Skin epidermis (tissue), 12 donors: Measurements from ENCODE around the gene TRAPPC5.
A peak's percentile ranks its signal among the peaks of the same experiment; 100 is the strongest.

Experiments used
- H3K27ac ChIP-seq, 21 experiments: fragments of 200-600 bp; sonication (generic) in 11 of 21; one replicate each; pipeline ENCODE4 v1.5.0; 2020; ENCODE audit warnings: mild to moderate bottlenecking in 3 of 21, inconsistent platforms in 2 of 21, moderate library complexity in 2 of 21
- H3K4me3 ChIP-seq, 7 experiments: fragments of 200-600 bp; sonication (generic) in 2 of 7; one replicate each; pipeline ENCODE4 v1.5.0; 2020; ENCODE audit warnings: inconsistent platforms in 2 of 7, mild to moderate bottlenecking in 2 of 7, moderate library complexity in 1 of 7

Gene TRAPPC5

DNA sequence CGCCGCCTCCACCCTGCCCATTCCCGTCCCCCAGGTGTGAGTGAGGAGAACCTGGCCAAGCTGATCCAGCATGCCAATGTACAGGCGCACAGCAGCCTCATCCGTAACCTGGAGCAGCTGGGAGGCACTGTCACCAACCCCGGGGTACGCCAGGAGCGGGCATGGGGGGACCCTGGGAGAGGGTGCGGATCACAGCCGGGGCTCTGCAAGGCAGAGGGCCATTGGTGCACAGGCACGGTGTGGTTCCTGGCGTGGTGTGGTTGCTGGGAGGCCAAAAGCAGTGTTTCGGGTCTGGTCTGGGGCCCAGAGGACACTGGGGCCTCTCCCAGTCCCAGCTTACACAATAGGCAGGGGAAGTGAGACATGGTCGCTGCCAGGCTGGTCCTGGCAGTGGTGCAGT lies 35.5 kb upstream of the TRAPPC5 start:
- Histone ChIP-seq H3K4me3 (no peak overlapping the region), H3K27ac (no peak overlapping the region)

DNA sequence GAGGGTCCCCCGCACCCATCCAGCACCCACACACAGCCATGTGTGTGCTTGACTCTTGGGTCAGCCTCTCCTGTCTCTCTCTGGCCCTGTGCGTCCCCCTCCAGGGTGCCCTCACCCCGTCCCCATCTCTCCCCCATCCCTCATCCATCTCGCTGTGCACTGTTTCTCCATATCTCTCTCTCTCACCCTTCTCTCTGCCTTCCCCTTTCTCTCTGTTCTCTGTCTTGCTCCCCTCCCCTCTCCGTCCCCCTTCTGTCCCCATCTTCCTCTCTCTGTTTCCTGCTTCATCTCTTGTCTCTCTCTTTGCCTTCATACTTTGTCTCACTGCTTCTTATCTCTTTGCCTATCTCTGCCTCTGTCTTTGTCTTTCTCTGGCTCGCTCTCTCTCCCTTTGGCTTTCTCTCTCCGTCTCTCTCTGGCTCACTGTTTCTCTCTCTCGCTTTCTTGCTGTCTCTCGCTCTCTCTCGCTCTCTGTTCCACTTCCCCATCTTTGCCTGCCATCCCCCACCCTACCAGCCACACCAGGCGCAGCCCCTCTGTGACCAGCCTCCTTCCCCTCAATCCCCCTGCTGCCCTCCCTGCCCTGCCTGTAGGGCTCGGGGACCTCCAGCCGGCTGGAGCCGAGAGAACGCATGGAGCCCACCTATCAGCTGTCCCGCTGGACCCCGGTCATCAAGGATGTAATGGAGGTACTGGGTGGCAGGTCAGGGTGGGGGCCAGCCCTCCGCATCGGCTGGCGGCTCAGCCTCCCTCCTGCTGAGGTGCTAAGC lies 34.8 kb upstream of the TRAPPC5 start:
- H3K27ac ChIP-seq: no peak overlapping the region
- H3K4me3 ChIP-seq: no peak overlapping the region

DNA sequence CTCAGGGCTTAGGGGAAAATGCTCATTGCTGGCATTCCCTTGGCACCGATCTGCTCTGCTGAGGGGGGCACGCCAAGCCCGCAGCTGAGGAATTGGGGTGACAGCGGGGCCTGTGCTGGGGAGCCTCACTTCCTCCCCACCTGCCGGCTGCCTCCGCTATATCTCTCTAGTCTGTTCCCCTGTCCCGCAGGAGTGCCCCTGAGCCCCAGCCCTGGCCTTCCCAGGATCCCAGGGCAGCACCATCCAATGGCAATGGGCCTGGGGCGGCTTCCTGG lies 34.3 kb upstream of the TRAPPC5 start:
- Histone ChIP-seq H3K27ac (no peak overlapping the region), H3K4me3 (no peak overlapping the region)

DNA sequence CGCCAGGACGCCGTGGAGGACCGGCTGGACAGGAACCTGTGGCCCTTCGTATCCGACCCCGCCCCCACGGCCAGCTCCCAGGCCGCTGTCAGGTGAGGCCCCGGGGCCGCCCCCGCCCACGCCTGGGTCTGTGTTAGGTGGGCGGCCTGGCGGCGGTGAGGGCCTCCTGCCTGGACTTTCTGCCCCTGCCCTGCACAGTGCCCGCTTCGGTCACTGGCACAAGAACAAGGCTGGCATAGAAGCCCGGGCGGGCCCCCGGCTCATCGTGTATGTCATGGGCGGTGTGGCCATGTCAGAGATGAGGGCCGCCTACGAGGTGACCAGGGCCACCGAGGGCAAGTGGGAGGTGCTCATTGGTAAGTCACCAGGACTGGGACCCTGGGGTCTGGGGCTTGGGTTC lies 33.5 kb upstream of the TRAPPC5 start:
- Histone ChIP-seq H3K27ac (no peak overlapping the region), H3K4me3 (no peak overlapping the region)

DNA sequence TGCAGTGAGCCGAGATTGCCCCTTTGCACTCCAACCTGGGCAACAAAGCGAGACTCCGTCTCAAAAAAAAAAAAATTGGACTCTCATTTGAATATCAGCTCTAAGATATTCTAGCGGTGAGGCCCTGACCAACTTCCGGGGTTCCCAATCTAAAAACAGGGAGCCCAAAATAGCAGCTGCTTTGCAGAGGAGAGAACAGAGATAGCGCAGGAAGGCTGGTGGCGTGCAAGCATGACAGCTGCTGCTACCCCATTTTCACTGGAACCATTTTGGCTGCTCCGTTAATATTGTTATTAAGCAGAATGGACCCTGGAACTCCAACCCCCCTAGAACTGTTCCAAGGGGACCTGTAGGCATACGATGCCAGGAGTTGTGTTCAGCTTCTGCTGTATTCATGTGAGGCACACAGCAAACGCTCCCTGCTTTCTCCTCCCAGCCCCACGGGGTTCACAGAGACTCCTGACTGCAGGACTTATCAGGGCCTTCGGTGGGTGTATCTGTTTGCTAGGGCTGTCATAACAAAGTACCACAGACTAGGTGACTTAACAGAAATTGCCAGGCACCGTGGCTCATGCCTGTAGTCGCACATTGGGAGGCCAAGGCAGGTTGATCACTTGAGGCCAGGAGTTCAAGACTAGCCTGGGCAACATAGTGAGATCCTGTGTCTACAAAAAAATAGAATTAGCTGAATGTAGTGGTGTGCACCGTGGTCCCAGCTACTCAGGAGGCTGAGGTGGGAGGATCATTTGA lies 32.2 kb upstream of the TRAPPC5 start:
- Histone ChIP-seq H3K27ac (no peak overlapping the region), H3K4me3 (no peak overlapping the region)

DNA sequence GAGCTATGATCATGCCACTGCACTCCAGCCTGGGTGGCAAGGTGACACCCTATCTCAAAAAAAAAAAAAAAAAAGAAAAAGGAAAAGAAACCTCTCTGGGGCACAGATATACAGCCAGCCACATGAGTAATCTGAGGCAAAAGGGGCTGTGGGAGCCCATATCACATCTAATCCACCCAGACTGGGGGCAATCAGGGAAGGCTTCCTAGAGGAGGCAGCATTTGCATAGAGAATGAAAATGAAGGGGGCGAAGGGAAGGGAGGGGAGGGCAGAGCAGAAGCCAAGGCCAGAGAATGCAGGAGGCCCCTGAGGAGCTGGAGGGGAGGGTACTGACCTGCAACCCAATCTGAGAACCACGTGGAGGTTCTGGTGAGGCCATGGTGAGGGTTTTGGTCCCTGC lies 30.5 kb upstream of the TRAPPC5 start:
- no peak overlapping the region for H3K27ac ChIP-seq
- H3K4me3 ChIP-seq: no peak overlapping the region

DNA sequence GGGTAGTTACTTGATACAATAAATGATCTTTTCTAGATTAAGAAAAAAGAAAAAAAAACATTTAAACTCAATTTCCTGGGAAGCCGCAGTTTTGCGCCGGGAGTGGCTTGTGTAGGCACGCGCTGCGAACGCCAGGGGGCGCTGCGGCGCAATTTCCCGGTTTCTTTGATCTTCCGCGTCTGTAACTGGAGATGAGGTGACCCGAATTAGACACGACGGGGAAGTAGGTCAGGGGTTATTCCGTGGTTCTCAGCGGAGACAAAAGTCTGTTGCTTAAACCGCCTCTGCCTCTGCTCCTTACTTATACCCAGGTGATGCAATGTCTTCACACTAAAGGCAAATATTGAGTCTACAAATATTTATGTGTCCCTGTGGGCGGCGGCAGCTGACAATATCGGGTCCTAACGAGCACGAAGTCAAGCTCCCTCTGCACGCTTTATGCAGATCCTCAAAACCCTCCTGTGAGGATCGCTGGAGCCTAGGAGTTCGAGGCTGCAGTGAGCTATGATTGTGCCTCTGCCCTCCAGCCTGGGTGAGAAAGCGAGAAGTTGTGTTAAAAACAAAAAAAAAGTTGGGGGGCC lies 28.5 kb upstream of the TRAPPC5 start:
- H3K27ac ChIP-seq: peak overlapping the region in 1 of 21 experiments; percentile 51

DNA sequence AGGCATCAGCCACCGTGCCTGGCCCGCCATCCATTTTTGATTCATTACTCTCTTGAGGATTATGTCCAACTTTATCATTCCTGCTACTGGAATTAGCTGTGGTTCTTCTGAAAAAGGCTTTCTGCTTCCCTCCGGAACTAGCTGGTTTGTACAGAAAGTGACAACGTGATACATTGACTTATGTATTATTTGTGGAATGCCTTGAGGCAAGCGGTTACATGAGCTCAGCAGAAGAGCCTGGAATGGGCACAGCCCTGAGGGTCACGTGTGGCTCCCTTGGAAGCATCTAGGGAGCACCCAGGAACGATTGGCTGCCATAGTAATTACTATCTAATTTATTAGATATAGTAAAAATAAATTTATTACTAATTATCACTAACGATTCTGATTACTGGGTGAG lies 26.2 kb upstream of the TRAPPC5 start:
- no peak overlapping the region for H3K27ac ChIP-seq
- no peak overlapping the region for H3K4me3 ChIP-seq

More for the DNA sequence above, 28.5 kb upstream of the TRAPPC5 start:
- H3K4me3 ChIP-seq: peak overlapping the region in 2 of 7 experiments; percentile 4 to 6

DNA sequence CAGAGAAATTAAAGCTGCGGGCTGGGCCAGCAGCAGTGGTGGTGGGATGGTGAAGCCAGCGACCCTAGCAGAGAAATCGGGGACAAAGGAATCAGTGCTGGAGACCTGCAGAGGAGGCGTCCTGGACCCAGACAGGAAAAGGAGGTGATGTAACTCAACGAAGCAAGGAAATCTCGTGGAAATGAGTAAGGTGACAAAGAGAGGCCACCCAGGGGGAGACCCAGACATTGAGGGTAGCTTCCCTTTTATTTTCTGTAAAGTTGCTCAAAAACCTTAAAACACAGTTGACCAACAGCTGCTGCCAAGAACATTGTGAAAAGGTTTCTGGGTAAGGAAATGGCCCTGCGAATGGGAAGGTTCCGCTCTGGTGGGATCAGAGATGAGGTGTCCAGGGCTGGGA lies 25.1 kb upstream of the TRAPPC5 start:
- H3K27ac ChIP-seq: no peak overlapping the region
- H3K4me3 ChIP-seq: no peak overlapping the region

DNA sequence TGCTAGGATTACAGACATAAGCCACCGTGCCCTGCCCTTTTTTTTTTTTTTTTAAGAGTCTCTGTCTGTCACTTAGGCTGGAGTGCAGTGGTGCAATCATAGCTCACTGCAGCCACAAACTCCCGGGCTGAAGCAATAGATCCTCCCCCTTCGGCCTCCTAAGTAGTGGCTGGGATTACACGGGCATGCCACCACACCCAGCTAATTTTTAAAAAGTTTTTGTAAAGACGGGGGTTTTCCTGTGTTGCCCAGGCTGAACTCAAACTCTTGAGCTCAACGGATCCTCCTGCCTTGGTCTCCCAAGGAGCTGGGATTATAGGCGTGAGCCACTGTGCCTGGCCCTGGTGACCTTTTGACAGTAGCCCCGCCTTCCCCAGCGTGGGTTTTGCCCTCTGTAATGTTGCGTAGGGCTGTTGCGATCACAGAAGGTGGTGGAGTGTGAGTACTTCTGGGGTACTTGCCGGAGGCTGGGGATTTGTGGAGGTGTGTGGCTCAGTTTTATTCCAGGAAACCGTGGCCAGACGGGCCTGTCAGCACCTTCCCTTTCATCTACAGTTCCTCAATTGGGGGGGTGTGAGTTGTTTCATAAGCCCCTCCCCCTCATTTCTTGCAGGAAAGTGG lies 23.4 kb upstream of the TRAPPC5 start:
- H3K4me3 ChIP-seq: no peak overlapping the region
- peak overlapping the region in 4 of 21 experiments; percentile 46 to 66 (median 56) for H3K27ac ChIP-seq

DNA sequence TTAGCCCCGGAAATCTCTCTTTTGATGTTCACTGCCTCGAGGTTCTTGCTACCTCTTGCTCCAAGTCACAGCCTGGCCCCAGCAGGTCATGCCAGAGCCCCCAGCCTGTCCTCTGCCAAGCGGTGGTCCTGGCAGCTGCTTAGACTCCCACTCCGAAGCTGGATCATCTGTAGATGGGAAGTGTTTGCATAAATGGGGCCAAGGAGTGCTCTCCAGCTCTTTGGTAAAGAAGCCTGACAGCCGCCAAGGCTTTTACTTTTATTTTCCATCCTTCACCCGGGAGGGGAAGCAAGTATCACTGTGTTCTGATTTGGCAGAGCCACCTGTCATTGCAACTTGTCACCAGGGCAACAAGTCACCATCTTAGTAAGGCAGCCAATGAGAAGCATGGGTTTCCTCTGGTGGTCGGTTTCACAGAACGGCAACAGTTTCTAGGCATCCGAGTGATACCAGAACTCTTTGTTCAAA lies 22.4 kb upstream of the TRAPPC5 start:
- Histone ChIP-seq H3K27ac (peak overlapping the region in 3 of 21 experiments; percentile 44 to 60 (median 59)), H3K4me3 (no peak overlapping the region)

DNA sequence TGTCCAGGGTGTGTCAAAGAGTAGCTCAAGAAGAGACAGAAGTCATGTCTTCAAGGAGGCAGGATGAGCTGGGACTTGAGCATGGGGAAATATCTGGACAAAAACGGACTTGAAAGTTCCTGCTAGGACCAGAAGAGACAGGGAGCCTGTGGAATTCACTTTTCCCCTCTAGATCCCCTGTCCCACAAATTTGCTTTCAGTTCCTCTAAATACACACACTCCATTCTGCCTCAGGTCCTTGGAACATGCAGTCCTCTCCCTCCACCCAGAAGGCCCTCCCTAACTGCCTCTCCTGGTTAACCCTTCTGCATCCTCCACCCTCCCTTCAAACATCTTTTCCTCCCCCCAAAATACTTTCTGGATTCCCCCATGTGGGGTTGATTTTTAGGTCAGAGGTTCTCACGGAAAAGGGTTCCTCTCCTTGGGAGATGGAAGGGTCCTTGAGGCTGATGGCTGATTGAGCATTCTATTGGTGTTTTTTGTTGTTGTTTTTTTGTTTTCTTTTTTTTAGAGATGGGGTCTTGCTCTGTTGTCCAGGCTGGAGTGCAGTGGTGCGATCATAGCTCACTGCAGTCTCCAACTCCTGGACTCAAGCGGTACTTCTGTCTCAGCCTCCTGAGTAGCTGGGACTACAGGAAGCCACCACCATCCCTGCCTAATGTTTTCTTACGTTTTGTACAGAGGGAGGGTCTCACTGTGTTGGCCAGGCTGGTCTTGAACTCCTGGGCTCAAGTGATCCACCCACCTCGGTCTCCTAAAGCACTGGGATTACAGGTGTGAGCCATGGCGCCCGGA lies 18.7 kb upstream of the TRAPPC5 start:
- Histone ChIP-seq H3K27ac (no peak overlapping the region), H3K4me3 (no peak overlapping the region)

DNA sequence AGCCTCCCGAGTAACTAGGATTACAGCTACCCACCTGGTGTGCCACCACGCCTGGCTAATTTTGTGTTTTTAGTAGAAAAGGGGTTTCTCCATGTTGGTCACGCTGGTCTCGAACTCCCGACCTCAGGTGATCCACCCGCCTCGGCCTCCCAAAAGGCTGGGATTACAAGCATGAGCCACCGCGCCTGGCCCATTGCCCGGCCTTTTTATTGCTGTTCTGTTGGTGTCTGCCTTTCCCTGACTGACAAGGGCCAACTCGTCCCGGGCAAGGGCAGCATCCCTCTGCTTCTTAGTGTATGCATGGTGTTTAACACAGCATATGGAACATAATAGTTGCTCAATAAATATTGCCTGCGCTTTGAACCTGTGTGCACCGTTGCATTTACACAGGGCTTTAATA lies 18.0 kb upstream of the TRAPPC5 start:
- Histone ChIP-seq H3K4me3 (no peak overlapping the region), H3K27ac (no peak overlapping the region)

DNA sequence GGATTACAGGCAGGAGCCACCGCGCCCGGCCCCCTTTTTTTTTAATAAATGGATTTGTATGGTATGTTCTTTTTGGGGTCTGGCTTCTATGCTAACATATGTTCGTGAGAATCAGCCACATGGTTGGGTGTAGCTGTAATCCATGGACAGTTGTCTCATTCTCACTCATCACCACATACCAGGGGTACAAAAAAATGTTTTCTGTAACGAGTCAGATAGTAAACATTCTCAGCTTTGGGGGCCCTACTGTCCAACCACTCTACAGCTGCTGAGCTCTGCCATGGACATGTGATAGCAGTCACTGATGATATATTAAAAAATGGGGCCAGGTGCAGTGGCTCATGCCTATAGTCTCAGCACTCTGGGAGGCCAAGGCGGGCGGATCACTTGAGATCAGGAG lies 16.9 kb upstream of the TRAPPC5 start:
- H3K4me3 ChIP-seq: no peak overlapping the region

DNA sequence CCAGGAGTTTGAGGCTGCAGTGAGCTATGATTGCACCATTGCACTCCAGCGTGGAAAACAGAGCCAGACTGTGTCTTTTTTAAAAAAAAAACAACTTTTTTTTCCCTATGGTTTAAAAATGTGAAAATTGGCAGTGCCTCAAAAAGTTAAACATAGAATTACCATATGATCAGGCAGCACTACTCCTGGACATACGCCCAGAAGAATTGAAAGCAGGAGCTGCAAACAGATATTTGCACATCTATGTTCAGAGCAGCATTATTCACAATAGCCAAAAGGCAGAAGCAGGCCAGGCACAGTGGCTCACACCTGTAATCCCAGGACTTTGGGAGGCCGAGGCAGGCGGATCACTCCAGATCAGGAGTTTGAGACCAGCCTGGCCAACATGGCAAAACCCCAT lies 15.6 kb upstream of the TRAPPC5 start:
- no peak overlapping the region for H3K27ac ChIP-seq

More for the DNA sequence above, 16.9 kb upstream of the TRAPPC5 start:
- no peak overlapping the region for H3K27ac ChIP-seq

DNA sequence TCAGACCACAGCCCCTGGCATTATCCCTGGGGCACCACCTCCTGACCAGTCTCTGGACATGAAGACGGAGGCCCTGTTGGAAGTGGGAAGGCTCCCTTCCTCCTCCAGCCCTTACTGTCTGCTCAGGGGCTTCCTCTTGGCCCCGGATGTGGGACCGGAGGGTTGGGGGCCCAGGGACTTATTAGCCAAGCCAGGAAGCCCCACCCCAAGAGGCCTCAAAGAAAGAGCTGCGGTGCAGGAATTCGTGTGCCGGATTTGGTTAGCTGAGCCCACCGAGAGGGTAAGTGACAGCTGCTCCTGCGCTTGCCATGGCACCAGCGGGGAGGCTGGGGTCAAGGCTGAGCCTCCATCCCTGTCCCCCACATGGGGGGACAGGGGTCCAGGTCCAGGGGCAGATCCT lies 11.8 kb upstream of the TRAPPC5 start, which contains the start of gene RETN:
TSS of gene RETN (plus strand) at position 208 of the 400 bp plus-strand sequence. CDS start 278 bp downstream, outside the sequence.
- no peak within 1 kb of the TSS for H3K27ac ChIP-seq
- no peak within 1 kb of the TSS for H3K4me3 ChIP-seq

More for the DNA sequence above, 15.6 kb upstream of the TRAPPC5 start:
- no peak overlapping the region for H3K4me3 ChIP-seq

DNA sequence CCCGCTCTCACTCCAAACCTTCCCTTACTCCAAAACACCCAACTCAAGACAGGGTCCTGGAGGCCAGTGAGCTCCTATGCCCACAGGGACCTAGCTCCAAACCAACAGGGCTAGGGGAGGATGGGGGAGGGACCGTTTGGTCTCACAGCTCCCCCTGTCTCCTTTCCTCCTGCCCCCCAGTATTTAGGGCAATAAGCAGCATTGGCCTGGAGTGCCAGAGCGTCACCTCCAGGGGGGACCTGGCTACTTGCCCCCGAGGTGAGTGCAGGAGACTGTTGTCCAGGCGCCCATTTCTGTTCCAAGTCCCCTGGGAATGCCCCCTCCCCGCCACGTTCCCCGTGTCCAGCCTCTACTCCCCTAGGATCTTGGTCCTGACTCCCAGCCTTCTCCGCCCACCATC lies 11.0 kb upstream of the TRAPPC5 start:
- Histone ChIP-seq H3K4me3 (no peak overlapping the region), H3K27ac (no peak overlapping the region)

DNA sequence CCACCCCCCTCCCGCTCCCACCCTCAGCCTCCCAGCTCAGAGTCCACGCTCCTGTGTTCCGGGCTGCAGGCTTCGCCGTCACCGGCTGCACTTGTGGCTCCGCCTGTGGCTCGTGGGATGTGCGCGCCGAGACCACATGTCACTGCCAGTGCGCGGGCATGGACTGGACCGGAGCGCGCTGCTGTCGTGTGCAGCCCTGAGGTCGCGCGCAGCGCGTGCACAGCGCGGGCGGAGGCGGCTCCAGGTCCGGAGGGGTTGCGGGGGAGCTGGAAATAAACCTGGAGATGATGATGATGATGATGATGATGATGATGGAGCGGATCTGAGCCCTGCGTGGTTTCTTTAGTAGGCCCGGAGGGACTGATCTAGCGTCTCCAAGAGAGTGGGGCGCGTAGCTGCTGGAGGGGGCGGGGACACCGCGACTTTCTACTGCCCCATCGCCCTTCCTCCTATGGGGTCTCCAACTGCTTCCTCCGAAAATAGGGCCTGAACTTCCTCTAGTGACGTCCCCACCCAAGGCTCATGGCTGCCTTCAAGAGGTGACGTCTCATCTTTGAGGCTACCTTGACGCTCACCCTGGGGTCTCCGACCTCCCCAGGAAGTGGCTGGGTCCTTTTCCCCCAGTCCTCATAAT lies 10.4 kb upstream of the TRAPPC5 start:
- H3K27ac ChIP-seq: no peak overlapping the region
- peak overlapping the region in 1 of 7 experiments; percentile 22 for H3K4me3 ChIP-seq

DNA sequence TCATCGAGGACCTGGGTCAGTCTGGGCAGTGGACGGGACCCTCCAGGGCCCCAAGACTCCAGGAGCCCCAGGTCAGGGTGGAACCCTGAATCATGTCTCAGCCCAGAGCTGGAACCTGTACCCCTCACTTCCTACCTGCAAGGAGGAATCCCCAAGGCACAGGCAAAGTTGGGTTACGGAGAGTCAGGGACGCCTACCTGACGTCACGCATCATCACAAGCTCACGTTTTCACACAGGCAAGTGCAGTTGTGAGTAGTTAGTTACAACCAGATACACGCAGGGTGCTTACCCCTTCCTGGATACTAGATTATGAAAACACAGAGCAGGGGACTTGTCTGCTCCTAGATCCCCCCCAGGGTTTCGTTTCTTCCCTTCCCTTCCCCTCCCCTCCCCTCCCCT lies 9.8 kb upstream of the TRAPPC5 start:
- H3K4me3 ChIP-seq: no peak overlapping the region
- no peak overlapping the region for H3K27ac ChIP-seq
